Right ventricle myocardium inferior (tissue), 1 donor: Measurements from ENCODE around the gene ILF3. TPM values are rescaled to one million over a fixed set of nuclear protein-coding genes. Genes with fewer than 3 reads are reported as not detected.

ENCODE experiments used
- microRNA-seq: library from miRNA; unstranded; fragments of <30 nt; microRNA quantifications from one replicate; pipeline ENCODE4 v1.2.0, GENCODE V29; 2020
- total RNA-seq: library from RNA; stranded (reverse); fragmentation: NEBNext Ultra II Directional; extraction: Animal tissue kit (Norgen Biotek cat#: 25700); gene quantifications from one replicate; pipeline ENCODE4 v1.2.1, GENCODE V29; 2021
- donor health status: DM: no; HTN: yes; CAD: no; lungs with severe emphysema.

Gene ILF3
- total RNA-seq, 1 donor from 2014 or later, result 101 TPM

Small RNA genes within 50 kb of the gene (microRNA-seq; reads per million reads assigned to microRNA genes)
- not detected for gene MIR638

Other genes with a start within 250 kb of the ILF3 start
- 37.0 TPM for gene PDE4A, start 233.8 kb upstream of the ILF3 start, total RNA-seq
- 82.8 TPM for gene KEAP1, start 151.0 kb upstream of the ILF3 start, total RNA-seq
- gene S1PR5, start 136.9 kb upstream of the ILF3 start, total RNA-seq, result 0.27 TPM
- 47.6 TPM for gene ATG4D, start 110.4 kb upstream of the ILF3 start, total RNA-seq
- gene KRI1, start 88.3 kb upstream of the ILF3 start, total RNA-seq, result 10.8 TPM
- gene CDKN2D, start 85.4 kb upstream of the ILF3 start, total RNA-seq, result 9.9 TPM
- gene AP1M2, start 67.0 kb upstream of the ILF3 start, total RNA-seq, result not detected
- gene SLC44A2, start 28.8 kb upstream of the ILF3 start, total RNA-seq, result 71.4 TPM
- 28.0 TPM for gene QTRT1, start 47.1 kb downstream of the ILF3 start, total RNA-seq
- 177 TPM for gene DNM2, start 63.7 kb downstream of the ILF3 start, total RNA-seq
- 30.3 TPM for gene TMED1, start 181.9 kb downstream of the ILF3 start, total RNA-seq
- gene C19orf38, start 194.1 kb downstream of the ILF3 start, total RNA-seq, result 1.5 TPM
- gene CARM1, start 217.2 kb downstream of the ILF3 start, total RNA-seq, result 39.5 TPM